OCI-LY1 (cell line): ENCODE measurements around the gene ATP6V0E1.

Experiments
- H2AFZ ChIP-seq: fragments of 200-600 bp; sonication (generic), shearing (Covaris generic); 2 replicates; pipeline ENCODE4 v1.6.0; 2014; ENCODE audit warnings: antibody characterized with exemption, mild to moderate bottlenecking, low read length
- H3F3A ChIP-seq: fragments of 200-600 bp; sonication (generic), shearing (Covaris generic); 2 replicates; pipeline ENCODE4 v1.6.0; 2014; ENCODE audit warnings: mild to moderate bottlenecking, antibody characterized with exemption, low read length, moderate library complexity; ENCODE audit not compliant: insufficient read depth
- H3K27ac ChIP-seq: fragments of 200-600 bp; sonication (generic); 2 replicates; pipeline ENCODE4 v1.5.1; 2014; ENCODE audit warnings: low read length, mixed run types, mild to moderate bottlenecking, low read depth; ENCODE audit not compliant: poor library complexity, severe bottlenecking
- H3K27me3 ChIP-seq: fragments of 200-600 bp; sonication (generic); 2 replicates; pipeline ENCODE4 v1.6.0; 2014; ENCODE audit warnings: antibody characterized with exemption, mild to moderate bottlenecking, low read length, moderate library complexity; ENCODE audit not compliant: insufficient read depth
- H3K36me3 ChIP-seq: fragments of 200-600 bp; sonication (generic); 2 replicates; pipeline ENCODE4 v1.6.1; 2014; ENCODE audit warnings: mild to moderate bottlenecking, antibody characterized with exemption, low read length, moderate library complexity, mixed read lengths; ENCODE audit not compliant: insufficient read depth
- H3K4me1 ChIP-seq: fragments of 200-600 bp; sonication (generic); 2 replicates; pipeline ENCODE4 v1.5.1; 2014; ENCODE audit warnings: mild to moderate bottlenecking, low read length, moderate library complexity; ENCODE audit not compliant: insufficient read depth, severe bottlenecking
- H3K4me2 ChIP-seq: fragments of 200-600 bp; sonication (generic), shearing (Covaris generic); 2 replicates; pipeline ENCODE4 v1.6.1; 2014; ENCODE audit warnings: low read length
- H3K4me3 ChIP-seq: fragments of 200-600 bp; sonication (generic); 2 replicates; pipeline ENCODE4 v1.5.1; 2014; ENCODE audit warnings: low read length, low read depth, mild to moderate bottlenecking, mixed read lengths; ENCODE audit not compliant: poor library complexity, severe bottlenecking
- H3K79me2 ChIP-seq: fragments of 200-600 bp; shearing (Covaris generic); 2 replicates; pipeline ENCODE4 v1.6.1; 2016; ENCODE audit warnings: mixed run types, low read length, mixed read lengths; ENCODE audit not compliant: insufficient read depth
- H3K9ac ChIP-seq: fragments of 200-600 bp; sonication (generic), shearing (Covaris generic); 2 replicates; pipeline ENCODE4 v1.6.1; 2014; ENCODE audit warnings: mild to moderate bottlenecking, low read length, mixed read lengths
- H3K9me2 ChIP-seq: fragments of 200-600 bp; sonication (generic), shearing (Covaris generic); 2 replicates; pipeline ENCODE4 v1.6.1; 2014; ENCODE audit warnings: low read depth, mild to moderate bottlenecking, low read length, mixed read lengths
- H3K9me3 ChIP-seq: fragments of 200-600 bp; shearing (Covaris generic); 2 replicates; pipeline ENCODE4 v1.6.1; 2014; ENCODE audit warnings: low read length, mixed read lengths
- H4K20me1 ChIP-seq: fragments of 200-600 bp; sonication (generic), shearing (Covaris generic); 2 replicates; pipeline ENCODE4 v1.6.0; 2016; ENCODE audit warnings: mild to moderate bottlenecking, low read length; ENCODE audit not compliant: insufficient read depth
- CTCF ChIP-seq: fragments of 200-600 bp; sonication (generic), shearing (Covaris generic); IDR thresholded peaks from 2 replicates; pipeline ENCODE4 v1.5.1; 2017; ENCODE audit warnings: mild to moderate bottlenecking, antibody characterized with exemption, low read length, moderate library complexity, mixed read lengths
- EZH2 ChIP-seq: fragments of 200-600 bp; sonication (generic), shearing (Covaris generic); IDR thresholded peaks from 2 replicates; pipeline ENCODE4 v1.8.0; 2017; ENCODE audit warnings: borderline replicate concordance, mixed run types, mild to moderate bottlenecking, antibody characterized with exemption, low read length, moderate library complexity, mixed read lengths

Gene ATP6V0E1

GRCh38 chr5:173011566-173011965 lies 28.0 kb downstream of the ATP6V0E1 start:
- TF ChIP-seq CTCF (no peak), EZH2 (no peak)
- Histone ChIP-seq H2AFZ (no peak overlapping the region), H3K4me1 (peaks cover 11% of the 10 kb centered on the region), H3K27me3 (no peaks in the 10 kb centered on the region), H3K9ac (no peak overlapping the region), H3K36me3 (0 out of 2 replicates have a peak, but pooled peaks cover 8% of the 10 kb centered on the region), H3K4me3 (no peak overlapping the region), H4K20me1 (peaks cover 1% of the 10 kb centered on the region; the same call in 1 of the 2 replicates), H3K27ac (no peak overlapping the region), H3F3A (no peaks in the 10 kb centered on the region), H3K9me2 (no peaks in the 10 kb centered on the region), H3K9me3 (no peaks in the 10 kb centered on the region), H3K4me2 (no peak overlapping the region), H3K79me2 (peaks cover 40% of the 10 kb centered on the region)

GRCh38 chr5:173012882-173013281 lies 29.3 kb downstream of the ATP6V0E1 start:
- Histone ChIP-seq H3K9me3 (no peaks in the 10 kb centered on the region), H3K9ac (no peak overlapping the region), H3K27me3 (no peaks in the 10 kb centered on the region), H3K4me2 (no peak overlapping the region), H3K9me2 (no peaks in the 10 kb centered on the region), H3K4me1 (peaks cover 12% of the 10 kb centered on the region), H2AFZ (no peak overlapping the region), H3K36me3 (0 out of 2 replicates have a peak, but pooled peaks cover 8% of the 10 kb centered on the region), H3K79me2 (peaks cover 36% of the 10 kb centered on the region), H3K4me3 (no peak overlapping the region), H4K20me1 (no peaks in the 10 kb centered on the region), H3F3A (no peaks in the 10 kb centered on the region), H3K27ac (no peak overlapping the region)
- no peak for TF ChIP-seq CTCF
- no peak for TF ChIP-seq EZH2

- H3K9ac ChIP-seq = no peak overlapping the region
- H4K20me1 ChIP-seq = no peaks in the 10 kb centered on the region
- no peaks in the 10 kb centered on the region for H3K9me2 ChIP-seq
- no peaks in the 10 kb centered on the region for H3K27me3 ChIP-seq
- no peak for TF ChIP-seq CTCF
- no peak for TF ChIP-seq EZH2
- H3K4me2 ChIP-seq = no peak overlapping the region
- peaks cover 11% of the 10 kb centered on the region for H3K4me1 ChIP-seq
- peaks cover 15% of the 10 kb centered on the region for H3K36me3 ChIP-seq
- no peaks in the 10 kb centered on the region for H3K9me3 ChIP-seq
- H3K79me2 ChIP-seq = peaks cover 46% of the 10 kb centered on the region
- no peak overlapping the region for H3K27ac ChIP-seq
- no peaks in the 10 kb centered on the region for H3F3A ChIP-seq
- no peak overlapping the region for H2AFZ ChIP-seq
- no peak overlapping the region for H3K4me3 ChIP-seq
Measured at GRCh38 chr5:173014671-173015070, 31.1 kb downstream of the ATP6V0E1 start.
